DOHH2 (cell line): Measurements from ENCODE around the gene ACACB.

ENCODE experiments used
- H3F3A ChIP-seq: fragments of 200-600 bp; sonication (generic), shearing (Covaris generic); 2 replicates; pipeline ENCODE4 v1.6.0; 2016; ENCODE audit warnings: antibody characterized with exemption, mild to moderate bottlenecking; ENCODE audit not compliant: control insufficient read depth, insufficient read depth
- H3K27ac ChIP-seq: fragments of 200-600 bp; sonication (generic); 2 replicates; pipeline ENCODE4 v1.5.1; 2014; ENCODE audit warnings: low read depth, mild to moderate bottlenecking, low read length, moderate library complexity
- H3K27me3 ChIP-seq: fragments of 200-600 bp; sonication (generic); 2 replicates; pipeline ENCODE4 v1.6.1; 2014; ENCODE audit warnings: mild to moderate bottlenecking, low read length, mixed read lengths; ENCODE audit not compliant: control insufficient read depth
- H3K36me3 ChIP-seq: fragments of 200-600 bp; sonication (generic); 2 replicates; pipeline ENCODE4 v1.6.1; 2014; ENCODE audit warnings: mild to moderate bottlenecking, low read length, moderate library complexity, mixed read lengths; ENCODE audit not compliant: control insufficient read depth
- H3K4me1 ChIP-seq: fragments of 200-600 bp; sonication (generic); 2 replicates; pipeline ENCODE4 v1.6.1; 2014; ENCODE audit warnings: mild to moderate bottlenecking, low read length, mixed read lengths; ENCODE audit not compliant: control insufficient read depth
- H3K4me2 ChIP-seq: fragments of 200-600 bp; sonication (generic); 2 replicates; pipeline ENCODE4 v1.6.0; 2014; ENCODE audit warnings: mild to moderate bottlenecking, low read length, moderate library complexity
- H3K4me3 ChIP-seq: fragments of 200-600 bp; sonication (generic); 2 replicates; pipeline ENCODE4 v1.5.1; 2014; ENCODE audit warnings: mild to moderate bottlenecking, low read length, mixed read lengths
- H3K79me2 ChIP-seq: fragments of 200-600 bp; sonication (generic); 2 replicates; pipeline ENCODE4 v1.6.1; 2014; ENCODE audit warnings: mild to moderate bottlenecking, low read length, mixed read lengths; ENCODE audit not compliant: control insufficient read depth
- H3K9me2 ChIP-seq: fragments of 200-600 bp; sonication (generic); replicated peaks from 2 replicates; pipeline ENCODE4 v1.6.1; 2014; ENCODE audit warnings: mild to moderate bottlenecking, low read length, mixed read lengths; ENCODE audit not compliant: control insufficient read depth
- H3K9me3 ChIP-seq: fragments of 200-600 bp; sonication (generic); 2 replicates; pipeline ENCODE4 v1.6.1; 2014; ENCODE audit warnings: antibody characterized with exemption, low read length, mixed read lengths; ENCODE audit not compliant: control insufficient read depth, insufficient read depth
- H4K20me1 ChIP-seq: fragments of 200-600 bp; sonication (generic); 2 replicates; pipeline ENCODE4 v1.6.0; 2014; ENCODE audit warnings: low read depth, mild to moderate bottlenecking, antibody characterized with exemption, low read length, moderate library complexity; ENCODE audit not compliant: control insufficient read depth, insufficient read depth
- CTCF ChIP-seq: fragments of 200-600 bp; sonication (generic); IDR thresholded peaks from one replicate; pipeline ENCODE4 v1.5.1; 2014; ENCODE audit warnings: antibody characterized with exemption, mild to moderate bottlenecking, low read depth, low read length; ENCODE audit not compliant: poor library complexity, severe bottlenecking
- EZH2phosphoT487 ChIP-seq: fragments of 200-600 bp; sonication (generic); IDR thresholded peaks from 2 replicates; pipeline ENCODE4 v1.6.1; 2017; ENCODE audit warnings: borderline replicate concordance, mild to moderate bottlenecking, antibody characterized with exemption, low read length, moderate library complexity, mixed read lengths

The ACACB gene

DNA sequence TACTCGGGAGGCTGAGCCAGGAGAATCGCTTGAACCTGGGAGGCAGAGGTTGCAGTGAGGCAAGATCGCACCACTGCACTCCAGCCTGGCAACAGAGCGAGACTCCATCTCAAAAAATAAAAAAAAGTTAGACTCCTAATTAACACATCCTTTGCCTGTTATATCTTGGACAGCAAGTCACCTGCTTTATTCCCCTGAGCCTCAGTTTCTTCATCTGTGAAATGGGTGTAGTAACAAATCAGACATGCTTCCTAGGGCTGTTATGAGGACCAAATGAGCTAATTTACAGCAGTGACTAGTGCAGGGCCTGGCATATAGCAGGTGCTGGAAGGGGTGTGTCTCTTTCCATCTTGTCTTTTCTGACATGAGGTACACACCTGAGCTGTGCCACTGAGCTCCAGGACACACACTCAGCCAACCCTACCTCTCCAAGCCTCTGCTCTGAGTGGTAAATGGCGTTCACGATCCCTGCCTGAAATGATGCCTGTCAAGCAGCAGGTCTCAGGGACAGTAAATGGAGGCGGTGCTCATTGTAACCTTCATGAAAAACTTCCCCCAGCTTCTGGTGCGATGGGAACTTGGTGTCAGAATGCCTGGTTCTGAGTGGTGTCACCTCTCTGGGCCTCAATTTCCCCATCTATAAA, 161.0 kb downstream of the ACACB start:
- H3K27ac ChIP-seq: no peak overlapping the region
- H3K4me3 ChIP-seq: no peak overlapping the region
- H3F3A ChIP-seq: no peaks in the 10 kb centered on the region
- no peak overlapping the region for H3K4me2 ChIP-seq
- H3K9me3 ChIP-seq: no peaks in the 10 kb centered on the region
- no peaks in the 10 kb centered on the region for H3K27me3 ChIP-seq
- H3K79me2 ChIP-seq: no peaks in the 10 kb centered on the region
- no peaks in the 10 kb centered on the region for H3K9me2 ChIP-seq
- TF ChIP-seq EZH2phosphoT487: no peak
- no peak for TF ChIP-seq CTCF
- no peaks in the 10 kb centered on the region for H3K4me1 ChIP-seq
- no peaks in the 10 kb centered on the region for H3K36me3 ChIP-seq
- no peaks in the 10 kb centered on the region for H4K20me1 ChIP-seq

DNA sequence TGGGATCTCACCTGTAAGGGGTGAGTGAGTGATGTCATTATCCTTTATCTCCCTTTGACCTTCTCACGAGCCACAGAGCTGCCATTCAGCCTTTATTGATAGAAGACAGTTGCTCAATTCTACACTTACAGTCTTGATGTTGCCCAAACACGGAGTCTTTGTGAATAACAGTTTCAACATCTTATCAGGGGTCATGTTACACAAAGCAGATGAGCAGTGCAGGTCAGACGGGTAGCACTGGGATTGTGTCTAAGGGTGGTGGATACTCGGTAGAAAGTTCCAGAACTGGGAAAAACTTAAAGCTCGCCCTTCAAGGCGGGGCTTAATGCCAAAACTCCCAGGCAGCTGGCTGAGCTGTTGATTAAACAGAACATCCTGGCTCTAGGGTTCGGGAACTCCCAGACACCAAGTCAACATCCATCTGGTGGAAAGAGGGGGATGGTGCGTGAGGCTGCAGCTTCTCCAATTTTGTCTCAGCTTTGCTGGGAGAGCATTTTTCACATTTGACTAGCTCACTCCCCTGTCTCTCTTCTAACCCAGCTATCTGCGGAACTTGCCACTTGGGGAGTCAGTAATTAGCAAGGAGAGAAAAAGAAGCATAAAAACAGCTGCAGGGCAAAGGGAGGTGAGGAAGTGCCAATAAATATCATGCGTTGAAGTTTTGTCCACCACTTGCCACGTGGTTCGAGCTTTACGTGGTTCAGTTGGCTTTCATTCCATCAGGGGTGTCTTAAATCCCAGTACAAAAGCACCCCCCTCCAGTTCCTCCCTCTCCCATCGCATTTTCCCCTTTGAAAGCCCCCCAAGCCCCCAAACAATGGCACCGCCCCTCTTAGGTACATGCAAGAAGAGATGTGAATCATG, 161.7 kb downstream of the ACACB start:
- no peaks in the 10 kb centered on the region for H3K36me3 ChIP-seq
- H3K4me1 ChIP-seq: no peaks in the 10 kb centered on the region
- H3K9me2 ChIP-seq: no peaks in the 10 kb centered on the region
- H3F3A ChIP-seq: no peaks in the 10 kb centered on the region
- H3K79me2 ChIP-seq: no peaks in the 10 kb centered on the region
- TF ChIP-seq CTCF: no peak
- TF ChIP-seq EZH2phosphoT487: no peak
- no peaks in the 10 kb centered on the region for H3K27me3 ChIP-seq
- no peaks in the 10 kb centered on the region for H4K20me1 ChIP-seq
- no peaks in the 10 kb centered on the region for H3K9me3 ChIP-seq
- no peak overlapping the region for H3K4me3 ChIP-seq
- no peak overlapping the region for H3K27ac ChIP-seq
- H3K4me2 ChIP-seq: no peak overlapping the region

GRCh38 chr12:109278912-109279311, 162.5 kb downstream of the ACACB start:
- TF ChIP-seq CTCF (no peak), EZH2phosphoT487 (no peak)
- H3K4me3 ChIP-seq: no peak overlapping the region
- H3K4me2 ChIP-seq: no peak overlapping the region
- H3K27me3 ChIP-seq: no peaks in the 10 kb centered on the region
- H3K4me1 ChIP-seq: no peaks in the 10 kb centered on the region
- H3K9me3 ChIP-seq: no peaks in the 10 kb centered on the region
- H4K20me1 ChIP-seq: no peaks in the 10 kb centered on the region
- no peak overlapping the region for H3K27ac ChIP-seq
- H3K36me3 ChIP-seq: no peaks in the 10 kb centered on the region
- no peaks in the 10 kb centered on the region for H3K79me2 ChIP-seq
- no peaks in the 10 kb centered on the region for H3K9me2 ChIP-seq
- no peaks in the 10 kb centered on the region for H3F3A ChIP-seq
